HG03342 (cell line): ENCODE measurements around the gene FGFBP3.
"Not testable (repeated sequence)": the region's sequence is repeated elsewhere in the genome, so short reads cannot be mapped to it uniquely, and the experiment has no call there.

Experiments
- ATAC-seq: cut with Tn5 transposase; IDR thresholded peaks from one replicate; pipeline ENCODE4 v1.9.1; 2021; ENCODE audit warnings: mild to moderate bottlenecking, moderate library complexity; ENCODE audit not compliant: unreplicated experiment

Gene FGFBP3

DNA sequence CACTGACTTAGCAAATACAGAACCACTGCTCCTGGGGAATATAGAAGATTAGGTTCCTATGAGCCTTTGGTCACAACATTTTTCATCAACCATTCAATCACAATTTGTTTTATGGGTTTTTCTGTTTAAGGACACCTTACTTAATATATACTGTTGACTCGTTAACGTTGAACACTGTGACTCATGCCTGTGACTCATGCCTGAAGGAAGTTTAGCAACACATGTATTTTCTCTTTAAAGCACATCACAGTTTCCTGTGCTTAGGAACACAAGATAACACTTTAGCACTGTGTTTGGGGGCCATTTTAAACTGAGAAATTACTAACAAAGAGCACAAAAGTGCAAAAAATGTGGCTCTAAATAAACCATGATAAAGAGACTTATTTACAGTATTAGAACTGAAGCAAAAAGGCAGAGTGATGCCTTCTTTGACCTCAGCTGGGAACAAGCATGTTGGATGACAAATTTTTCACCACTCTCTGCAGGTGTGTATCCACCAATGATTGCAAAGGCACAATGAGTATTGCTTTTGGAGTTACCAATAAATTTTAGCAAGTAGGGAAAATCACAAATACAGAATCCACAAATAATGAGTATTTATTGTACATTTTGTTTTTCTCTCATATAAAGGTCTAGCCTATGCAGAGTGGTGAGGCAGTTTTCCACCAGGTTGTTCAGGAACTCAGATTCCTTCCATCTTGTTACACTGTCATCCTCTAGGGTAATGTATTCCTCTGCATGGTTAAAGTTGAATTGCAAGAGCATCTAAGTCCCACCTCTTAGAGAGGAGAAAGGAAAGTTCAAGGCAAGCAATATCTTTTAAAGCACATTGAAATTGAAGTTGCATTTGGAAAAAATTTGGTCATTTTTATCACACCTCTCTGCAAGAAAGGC, 7.3 kb downstream of the FGFBP3 start:
- ATAC-seq, result no peak

DNA sequence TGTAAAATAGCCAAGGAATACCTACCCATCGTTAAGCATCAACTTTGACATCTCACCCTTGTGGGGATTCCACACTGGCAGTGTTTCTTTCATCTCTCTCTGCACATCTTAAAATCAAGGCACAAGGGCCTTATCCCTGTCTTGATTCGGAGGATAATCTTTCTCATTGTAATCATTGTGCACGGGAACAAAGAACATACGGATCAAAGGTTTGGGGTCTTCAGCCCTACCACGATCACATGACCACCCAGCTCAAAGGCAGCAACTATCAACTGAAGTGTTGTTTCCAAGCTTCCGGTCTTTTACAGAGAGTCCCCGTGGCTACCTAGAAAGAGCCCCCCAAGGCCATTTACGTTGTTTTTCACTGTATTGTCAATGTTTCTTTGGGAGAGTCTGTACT, 11.9 kb downstream of the FGFBP3 start:
- ATAC-seq, result no peak

DNA sequence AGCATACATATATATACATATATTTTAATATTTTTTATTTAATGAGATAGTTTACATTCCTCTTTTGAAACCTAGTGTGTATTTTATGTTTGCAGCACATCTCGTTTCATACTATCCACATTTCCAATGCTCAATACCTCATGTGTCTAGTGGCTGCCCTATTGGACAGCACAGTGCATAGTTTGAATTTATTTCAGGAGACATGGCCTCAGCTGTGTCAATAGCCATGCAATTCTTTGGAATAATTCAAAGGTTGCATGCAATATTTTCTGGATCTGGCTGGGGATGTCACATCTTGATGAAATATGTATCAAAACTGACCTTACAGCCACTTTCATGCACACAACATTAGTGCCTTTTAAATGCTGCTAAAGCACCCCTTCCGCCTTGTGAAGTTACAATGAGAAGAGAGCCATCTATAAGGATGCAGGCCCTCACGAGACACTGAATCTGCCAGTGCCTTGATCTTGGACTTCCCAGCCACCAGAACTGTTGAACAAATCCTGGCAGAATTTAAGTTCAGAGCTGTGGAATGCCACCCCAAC, 13.0 kb downstream of the FGFBP3 start:
- no peak for ATAC-seq

DNA sequence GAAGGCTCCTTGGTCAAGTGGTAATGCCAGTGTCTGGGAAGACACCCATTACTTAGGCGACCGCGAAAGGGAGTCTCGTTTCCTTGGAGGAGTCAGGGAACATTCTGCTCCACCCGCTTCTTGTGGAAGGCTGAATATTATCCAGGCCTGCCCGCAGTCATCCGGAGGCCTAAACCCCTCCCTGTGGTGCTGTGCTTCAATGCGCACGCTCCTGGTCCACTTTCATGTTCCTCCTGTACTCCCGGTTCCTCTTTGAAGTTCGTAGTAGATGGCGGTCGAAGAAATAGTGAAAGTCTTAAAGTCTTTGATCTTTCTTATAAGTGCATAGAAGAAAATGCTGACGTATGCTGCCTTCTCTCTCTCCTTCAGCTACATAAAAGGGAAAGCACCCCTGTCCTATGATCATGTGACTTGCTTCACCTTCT, 15.0 kb downstream of the FGFBP3 start:
- not testable (repeated sequence) for ATAC-seq

DNA sequence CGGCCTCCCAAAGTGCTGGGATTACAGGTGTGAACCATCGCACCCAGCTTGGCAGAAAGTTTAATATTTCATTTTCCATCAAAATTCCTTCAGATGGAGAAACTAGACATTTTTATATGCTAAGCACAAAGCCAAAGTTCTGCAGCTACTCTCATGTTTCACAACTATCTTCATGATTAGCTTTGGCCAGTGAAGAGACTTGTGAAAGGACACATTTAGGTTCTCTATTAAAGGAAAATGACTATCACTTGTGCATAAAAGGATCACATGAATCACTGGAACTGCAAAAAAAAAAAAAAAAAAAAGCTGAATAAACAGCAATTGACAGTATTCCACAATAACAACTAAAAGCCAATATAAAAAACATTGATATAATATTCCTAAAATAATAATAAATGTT, 16.2 kb downstream of the FGFBP3 start:
- ATAC-seq, result no peak

DNA sequence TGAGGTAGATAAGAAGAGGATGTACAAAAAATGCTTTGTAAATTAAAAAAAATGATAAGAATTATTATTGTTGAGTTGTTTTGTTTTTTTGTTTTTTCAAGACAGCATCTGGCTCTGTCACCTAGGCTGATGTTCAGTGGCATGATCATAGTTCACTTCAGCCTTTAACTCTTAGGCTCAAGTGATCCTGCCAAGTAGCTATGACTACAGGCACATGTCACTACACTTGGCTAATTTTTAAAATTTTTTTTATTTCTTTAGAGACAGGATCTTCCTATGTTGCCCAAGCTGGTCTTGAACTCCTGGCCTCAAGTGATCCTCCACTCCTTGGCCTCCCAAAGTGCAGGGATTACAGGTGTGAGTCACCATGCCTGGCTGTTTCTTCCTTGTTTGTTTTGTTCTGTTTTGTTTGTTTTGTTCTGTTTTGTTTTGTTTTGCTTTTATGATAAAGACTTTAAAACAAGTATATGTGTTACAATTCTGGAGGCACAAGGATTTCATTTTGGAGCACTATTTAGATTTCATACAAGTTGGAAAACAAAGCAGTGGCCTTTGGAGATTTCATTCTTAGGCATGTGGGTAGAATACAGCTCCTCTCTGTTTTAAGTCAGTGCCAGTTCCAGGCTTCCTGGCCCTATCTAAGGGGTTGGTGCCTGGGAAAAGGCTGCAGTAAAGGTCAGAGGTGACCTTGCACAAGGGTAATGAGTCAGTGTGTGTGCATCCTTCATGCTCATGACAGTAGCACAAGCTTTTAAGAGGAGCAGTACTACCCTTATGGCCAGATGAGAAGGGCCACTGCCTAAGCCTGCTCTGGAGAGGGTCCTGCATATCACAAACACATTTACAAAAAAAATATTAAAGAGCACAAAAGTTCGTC, 17.9 kb downstream of the FGFBP3 start:
- ATAC-seq, result no peak

DNA sequence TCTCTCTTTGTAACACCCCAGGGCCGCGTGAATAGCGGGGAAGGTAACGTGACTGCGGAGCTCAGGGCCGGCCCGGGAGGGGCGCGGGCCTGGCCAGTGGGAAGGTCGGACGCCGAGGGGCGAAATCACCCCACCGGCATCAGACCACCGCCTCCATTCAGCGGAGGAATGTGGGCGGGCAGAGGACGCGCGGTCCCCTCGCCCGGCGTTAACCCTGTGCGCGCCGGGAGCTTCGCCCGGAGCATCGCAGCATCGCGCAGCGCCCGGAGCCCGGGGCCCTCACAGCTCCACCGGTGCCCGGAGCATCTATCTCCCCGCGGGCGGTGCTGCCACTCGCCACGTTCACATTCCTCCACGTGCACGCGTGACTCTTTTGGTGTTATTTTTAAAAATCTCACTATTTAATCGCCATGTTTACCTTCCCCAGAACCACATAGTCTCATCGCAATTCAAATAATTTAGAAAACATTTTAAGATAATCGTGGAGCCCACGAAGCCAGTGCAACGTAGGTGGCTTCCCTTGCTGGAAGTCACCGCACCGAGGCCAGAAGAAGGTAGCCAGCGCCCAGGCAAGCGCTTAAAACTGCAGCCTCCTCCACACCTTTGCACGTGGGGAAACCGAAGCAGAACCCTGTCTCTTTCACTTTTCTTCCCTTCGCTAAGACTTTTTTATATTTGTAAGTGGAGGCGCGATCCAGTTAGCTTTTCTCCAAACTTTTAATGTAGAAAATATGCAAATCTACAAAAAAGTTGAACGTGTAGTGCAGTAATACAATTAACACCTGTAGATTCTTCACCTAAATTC, 21.8 kb downstream of the FGFBP3 start:
- ATAC-seq, result no peak

DNA sequence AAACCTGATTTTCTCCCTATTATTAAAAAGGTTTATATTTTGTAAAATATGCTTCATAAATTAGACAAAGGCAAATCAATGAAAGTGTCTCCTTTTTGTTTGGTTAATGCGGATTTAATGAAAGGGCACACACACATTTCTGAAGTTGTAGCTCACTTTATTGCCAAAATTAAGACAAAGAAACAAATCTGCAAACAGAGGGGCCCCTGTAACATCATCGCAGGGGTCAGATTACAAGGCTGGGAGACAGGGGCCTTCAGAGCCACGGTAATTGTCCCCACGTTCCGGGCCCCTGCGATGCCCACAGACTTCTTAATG, 22.4 kb downstream of the FGFBP3 start:
- no peak for ATAC-seq

DNA sequence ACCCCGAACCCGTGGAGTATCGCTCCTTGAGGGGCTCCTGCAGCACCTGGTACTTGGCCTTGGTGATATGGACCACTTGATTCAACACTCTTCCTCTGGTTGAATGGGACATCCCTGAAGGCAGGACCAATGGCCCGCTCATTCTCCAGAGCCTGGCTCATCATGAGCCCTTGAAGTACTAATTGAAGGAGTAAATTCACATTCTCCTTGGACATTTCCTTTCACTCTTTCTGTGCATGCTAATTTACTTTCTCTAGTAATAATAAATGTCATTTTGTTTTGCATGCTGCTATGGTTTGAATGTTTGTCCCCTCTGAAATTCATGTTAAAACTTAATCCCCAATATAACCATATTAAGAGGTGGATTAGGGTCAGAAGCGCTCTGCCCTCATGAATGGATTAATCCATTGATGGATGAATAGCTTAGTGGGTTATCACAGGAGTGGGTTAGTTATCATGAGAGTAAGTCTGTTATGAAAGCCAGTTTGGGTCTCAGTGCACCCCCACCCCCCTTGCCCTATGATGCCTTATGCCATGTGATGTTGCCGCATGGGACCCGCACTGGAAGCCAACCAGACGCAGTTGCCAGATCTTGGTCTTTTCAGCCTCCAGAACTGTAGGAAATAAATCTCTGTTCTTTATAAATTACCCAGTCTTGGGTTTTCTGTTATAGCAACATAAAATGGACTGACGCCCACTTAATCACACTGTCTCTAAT, 23.8 kb downstream of the FGFBP3 start:
- ATAC-seq, result no peak

DNA sequence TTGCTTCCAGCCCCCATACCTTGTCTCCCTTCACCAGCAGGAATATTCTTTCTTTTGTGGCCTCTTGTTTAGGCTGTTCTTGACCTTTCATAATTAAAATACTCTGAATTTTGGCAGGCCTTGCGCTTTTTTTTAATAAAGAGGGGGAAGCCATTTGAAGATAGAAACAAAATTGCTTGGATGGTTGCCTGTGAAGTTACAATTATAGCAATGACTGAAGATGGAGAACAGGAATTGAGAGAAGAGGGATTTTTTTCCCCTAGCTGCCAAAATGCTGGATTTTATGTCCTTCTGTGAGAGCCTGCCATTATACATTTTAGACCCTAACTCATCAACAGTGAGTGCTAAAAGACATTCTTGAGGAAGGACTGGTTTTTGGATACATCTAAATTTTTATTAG, 24.8 kb downstream of the FGFBP3 start:
- ATAC-seq, result no peak

DNA sequence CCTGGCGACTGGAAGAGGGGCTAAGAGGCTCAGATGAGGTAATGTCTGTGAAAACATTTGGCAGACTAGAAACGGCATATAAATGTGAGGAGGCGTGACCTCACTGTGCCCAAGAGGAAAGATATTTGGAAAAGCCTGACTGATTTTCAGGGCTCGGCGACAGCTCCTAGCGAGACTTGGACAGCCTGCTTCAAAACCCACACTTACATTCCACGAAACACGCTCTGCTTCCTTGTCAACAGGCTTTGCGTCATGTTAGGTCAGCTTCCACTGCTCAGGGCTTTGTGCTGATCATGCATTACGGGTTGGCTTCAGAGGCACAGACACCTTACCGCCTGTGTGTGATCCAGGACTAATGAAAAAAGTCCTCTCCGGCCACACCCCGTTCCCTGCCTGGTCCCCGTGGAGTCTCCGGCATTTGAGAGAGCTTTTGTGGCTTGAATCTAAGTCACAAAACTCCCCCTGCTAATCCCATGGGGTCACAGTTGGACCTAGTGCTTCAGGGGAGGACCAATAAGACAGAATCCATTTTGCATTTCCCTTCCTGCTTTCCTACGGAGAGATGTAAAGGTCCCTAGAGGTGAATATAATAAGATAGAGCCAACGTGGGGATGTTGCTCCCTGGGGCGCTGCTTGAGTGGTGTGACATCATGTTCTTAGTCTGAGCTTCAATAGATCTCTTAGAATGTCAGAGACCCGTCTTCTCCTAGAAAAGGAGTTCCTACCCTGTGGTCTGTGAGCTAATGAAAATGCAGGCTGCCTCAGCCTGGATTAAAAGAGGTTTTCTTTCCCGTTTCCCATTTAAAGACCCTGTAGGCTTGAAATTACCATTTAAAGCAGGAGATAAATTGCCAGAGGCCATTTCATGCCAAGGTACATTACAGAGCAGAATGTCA, 25.5 kb downstream of the FGFBP3 start:
- ATAC-seq, result no peak

DNA sequence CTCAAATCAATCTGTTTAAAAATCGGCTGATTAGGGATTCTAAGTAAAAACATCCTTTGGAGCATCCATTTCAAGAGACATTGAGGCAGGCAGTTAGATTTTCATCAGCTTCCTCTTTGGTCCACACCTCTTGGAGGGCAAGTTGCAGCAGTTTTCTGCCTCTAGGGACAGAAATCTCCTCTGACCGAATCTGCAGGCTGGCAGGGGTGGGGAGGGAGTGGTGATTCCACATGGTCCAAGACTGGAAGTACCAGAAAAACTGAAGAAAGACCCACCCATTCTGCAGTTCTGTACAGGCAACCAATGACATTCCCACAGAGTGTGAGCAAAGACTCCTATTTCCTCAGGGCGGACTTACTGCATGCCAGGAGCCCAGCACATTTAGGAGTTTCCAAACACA, 29.0 kb downstream of the FGFBP3 start:
- no peak for ATAC-seq

DNA sequence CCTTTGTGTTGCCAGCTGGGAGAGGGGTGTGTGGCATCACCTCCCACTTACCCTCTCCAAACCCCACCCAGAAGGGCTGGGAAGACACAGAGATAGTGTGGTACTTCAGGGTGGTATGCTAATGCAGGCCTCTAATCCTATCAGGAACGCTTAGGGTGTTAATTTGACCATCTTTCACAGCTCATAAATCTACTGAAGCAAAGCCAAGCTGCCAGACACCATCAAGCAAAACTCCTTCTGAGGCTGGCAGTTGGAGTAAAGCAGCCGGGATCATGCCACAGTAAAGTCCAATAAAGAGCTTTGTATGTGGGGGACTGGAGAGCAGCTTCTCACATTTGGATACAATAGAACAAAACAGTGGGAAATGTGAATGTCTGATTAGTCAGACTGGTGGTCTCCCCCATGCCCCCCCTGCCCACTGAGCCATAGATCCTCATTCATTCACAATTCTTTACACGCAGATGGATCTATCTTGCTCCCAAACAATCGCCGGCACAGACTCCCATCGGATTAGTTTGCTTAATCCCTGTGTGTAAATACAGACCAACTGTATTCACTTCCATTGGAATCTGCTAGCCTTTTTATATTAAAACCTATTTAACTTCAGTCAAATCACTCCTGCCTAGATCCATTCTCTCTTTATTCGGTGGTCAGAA, 29.6 kb downstream of the FGFBP3 start:
- no peak for ATAC-seq

DNA sequence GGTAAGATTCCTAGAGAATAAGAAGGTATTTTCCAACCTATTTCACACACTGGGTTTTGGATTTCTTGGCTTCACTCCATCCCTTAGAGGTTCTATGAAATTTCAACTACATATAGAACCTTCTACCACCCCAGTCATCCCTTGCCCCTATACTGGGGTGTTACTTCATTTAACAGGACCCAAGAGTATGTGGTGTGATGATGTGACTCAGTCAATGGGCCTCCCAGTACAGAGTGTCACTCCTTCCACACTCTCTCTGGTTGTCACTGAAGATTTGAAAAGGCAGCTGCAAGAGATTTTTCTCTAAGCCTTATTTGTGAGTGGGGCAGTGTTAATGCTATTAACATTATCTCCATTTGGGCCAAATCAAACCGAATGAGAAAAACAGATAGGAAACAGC, 33.5 kb downstream of the FGFBP3 start:
- no peak for ATAC-seq

DNA sequence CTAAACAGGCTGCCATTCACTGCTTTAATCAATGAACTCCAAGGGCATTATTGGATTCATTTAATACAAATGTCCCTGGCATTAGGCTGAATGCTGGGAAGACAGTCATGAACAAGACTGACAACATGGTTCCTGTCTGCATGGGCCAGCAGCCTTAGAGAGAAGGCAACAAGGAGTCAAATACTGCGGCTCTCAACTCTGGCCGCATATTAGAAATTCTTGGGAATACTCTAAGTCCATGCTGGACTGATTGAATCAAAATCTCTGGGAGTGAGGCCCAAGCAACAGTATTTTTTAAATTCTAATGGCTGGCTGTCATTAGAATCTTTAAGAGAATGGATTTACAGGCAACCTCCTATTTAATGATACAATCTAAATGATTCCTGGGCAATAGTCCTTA, 34.1 kb downstream of the FGFBP3 start:
- no peak for ATAC-seq

DNA sequence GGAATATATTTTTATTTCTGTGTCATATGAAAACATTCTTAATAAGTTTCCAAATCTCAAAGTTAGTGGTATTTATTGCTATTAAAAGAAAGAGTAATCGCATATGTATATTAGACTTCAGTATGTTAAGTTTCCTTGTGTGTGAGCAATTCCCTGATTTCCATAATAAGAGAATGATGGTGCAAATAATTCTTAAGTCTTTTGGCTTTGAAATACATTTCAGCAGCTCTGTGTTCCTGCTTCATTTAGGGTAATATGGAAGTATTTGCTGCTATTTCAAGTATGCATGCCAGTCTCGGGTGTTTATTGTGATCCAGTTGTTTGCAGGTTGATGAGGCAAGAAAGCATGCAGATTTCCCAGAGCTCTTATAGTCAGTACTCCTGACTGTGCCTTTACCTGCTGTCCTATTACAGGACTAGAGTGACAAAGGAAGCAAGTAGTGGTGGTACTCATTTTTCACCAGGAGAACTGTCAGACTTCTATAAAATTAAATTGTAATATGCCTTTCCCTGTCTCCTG, 43.7 kb downstream of the FGFBP3 start:
- no peak for ATAC-seq

DNA sequence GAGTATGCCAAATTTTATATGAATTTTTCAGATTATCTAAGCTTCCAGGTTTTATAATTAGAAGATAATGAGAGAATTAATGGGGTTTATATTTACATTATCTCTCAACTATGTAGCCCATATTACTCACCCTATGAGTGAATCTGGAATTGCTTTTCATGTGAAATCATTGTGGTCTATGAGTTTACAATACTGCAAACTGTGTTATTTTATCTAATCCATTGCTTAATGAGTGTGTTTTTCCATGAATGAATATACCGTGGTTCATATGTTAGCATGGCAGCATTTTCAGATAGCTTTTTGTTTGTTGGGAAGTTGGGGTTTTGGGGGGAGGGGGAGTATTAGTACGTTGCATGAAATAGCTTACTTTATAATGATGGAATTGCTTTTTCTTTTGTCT, 44.5 kb downstream of the FGFBP3 start:
- no peak for ATAC-seq

DNA sequence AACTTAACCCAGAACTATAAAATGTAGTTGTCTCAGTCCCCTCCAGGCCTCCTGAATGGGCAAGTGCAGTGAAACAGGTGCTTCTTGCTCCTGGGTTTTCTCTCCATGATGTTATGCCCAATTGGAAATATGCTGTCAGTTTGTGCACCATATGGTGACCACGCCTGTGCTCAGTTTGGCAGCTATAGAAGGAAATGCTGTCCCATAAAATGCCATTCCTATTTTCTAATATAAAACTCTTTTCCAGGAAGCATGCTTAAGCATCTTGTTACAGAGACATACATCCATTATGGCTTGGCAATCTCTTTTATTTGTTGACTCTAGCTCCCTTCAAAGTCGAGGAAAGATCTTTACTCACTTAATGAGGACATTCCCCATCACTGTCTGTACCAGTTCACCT, 45.2 kb downstream of the FGFBP3 start:
- no peak for ATAC-seq

DNA sequence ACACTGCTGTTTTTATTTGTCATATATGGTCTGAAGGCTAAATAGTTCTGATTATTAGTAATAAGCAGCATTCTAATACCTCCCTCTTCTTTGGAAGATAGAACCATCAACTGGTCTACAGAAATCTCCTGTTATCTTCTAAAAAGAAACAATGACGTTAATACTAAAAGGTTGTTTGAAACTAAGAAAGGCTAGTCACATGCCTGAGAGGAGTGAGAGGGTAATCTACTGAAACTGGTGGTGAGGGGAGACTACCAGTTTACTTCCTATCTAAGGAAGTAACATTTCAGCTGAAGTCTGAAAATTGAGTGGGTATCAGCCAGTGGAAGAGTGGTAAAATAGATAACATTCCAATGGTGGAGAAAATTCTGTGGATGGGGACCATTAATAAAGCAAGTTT, 48.4 kb downstream of the FGFBP3 start:
- ATAC-seq, result no peak
